GM18858 (cell line): ENCODE measurements around the gene NKAP.
"Not testable (repeated sequence)": the region's sequence is repeated elsewhere in the genome, so short reads cannot be mapped to it uniquely, and the experiment has no call there.

ENCODE experiments used
- ATAC-seq: cut with Tn5 transposase; IDR thresholded peaks from one replicate; pipeline ENCODE4 v1.9.1; 2021; ENCODE audit not compliant: unreplicated experiment

NKAP gene

GRCh38 chrX:119941336-119941735 is 2.2 kb downstream of the NKAP start:
- no peak for ATAC-seq

DNA sequence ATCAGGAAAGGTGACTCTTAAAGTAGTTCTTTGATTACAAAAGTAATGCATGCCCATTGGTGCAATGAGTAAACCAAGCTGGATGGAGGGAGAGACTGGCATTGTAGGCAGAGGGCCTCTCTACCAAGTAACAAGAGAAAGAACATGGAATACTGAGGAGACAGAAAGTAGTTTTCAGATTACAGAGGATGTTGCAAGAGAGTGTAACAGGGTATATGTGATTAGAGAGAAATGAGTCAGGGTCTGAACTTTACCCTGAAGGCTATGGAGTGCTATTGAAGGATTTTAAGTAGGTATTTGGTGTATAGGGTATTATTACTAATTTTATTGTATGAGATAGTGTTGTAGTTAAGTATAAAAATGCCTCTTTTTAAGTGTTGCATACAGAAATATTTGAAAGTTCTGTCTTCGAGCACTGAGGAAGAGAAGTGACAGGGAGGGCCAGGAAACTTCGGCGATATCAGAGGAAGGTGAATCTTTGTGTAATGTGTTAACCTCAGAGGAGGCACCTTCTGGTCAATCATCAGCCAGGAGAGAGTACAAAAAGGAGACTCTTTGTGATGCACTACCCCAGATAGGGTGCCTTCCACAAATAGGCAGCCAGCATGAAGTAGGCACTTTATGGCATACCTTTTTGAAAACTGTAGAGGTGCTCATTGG is 8.2 kb downstream of the NKAP start:
- ATAC-seq: no peak

DNA sequence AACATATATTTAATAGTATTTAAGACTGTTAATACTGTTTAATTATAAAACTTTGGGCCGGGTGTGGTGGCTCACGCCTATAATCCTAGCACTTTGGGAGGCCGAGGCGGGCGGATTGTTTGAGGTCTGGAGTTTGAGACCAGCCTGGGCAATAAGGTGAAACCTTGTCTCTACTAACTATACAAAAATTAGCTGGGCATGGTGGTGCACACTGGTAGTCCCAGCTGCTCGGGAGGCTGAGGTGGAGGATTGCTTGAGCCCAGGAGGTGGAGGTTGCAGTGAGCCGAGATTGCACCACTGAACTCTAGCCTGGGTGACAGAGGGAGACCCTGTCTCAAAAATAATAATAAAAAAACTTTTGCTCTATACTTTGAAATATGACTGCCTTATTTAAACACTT is 21.2 kb downstream of the NKAP start:
- not testable (repeated sequence) for ATAC-seq

GRCh38 chrX:119919835-119920585 is 23.5 kb downstream of the NKAP start:
- no peak for ATAC-seq

DNA sequence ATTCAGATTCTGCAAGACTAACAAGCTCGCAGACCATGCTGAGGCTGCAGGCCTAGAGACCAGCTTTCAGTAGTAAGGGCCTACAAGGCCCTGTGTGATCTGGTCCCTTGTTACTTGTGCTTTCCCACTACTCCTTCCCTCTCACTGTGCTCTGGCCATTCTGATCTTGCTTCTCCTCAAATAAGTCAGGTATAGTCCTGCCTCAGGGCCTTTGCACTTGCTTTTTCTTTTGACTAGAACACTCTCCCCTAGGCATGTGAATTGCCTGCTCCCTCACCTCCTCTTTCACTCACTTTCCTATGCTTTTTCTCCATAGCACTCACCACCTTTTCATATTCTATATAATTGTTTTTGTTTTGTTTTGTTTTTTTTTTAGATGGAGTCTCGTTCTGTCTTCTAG is 25.7 kb downstream of the NKAP start:
- ATAC-seq: no peak

GRCh38 chrX:119916310-119916709 is 27.2 kb downstream of the NKAP start:
- ATAC-seq: no peak

- no peak for ATAC-seq
These were observed 42.6 kb downstream of the NKAP start for GRCh38 chrX:119900976-119901375.

DNA sequence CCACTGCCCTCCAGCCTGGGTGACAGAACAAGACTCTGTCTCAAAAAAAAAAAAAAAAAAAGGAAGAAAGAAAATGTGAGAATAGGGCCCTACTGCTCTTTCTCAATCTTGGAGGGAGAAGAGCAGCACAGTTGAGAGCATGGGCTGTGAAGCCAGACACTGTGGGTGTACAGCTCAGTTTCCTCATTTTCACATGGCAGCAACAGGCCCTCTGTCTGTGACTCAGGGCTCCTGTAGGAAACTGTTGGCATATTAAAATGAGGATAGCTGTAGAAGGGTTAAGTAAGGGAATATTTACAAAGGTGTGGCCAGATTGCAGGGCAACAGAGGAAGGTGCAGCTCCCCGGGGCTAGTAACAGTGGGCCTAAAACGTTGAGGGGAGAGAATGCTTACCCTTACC is 44.4 kb downstream of the NKAP start:
- no peak for ATAC-seq

- ATAC-seq: no peak
These were observed 47.7 kb downstream of the NKAP start, which contains the start of gene AKAP14 for GRCh38 chrX:119895843-119896326. Gene AKAP14 (plus strand): TSS chrX:119895893. CDS start chrX:119903224, 7,331 bp downstream.

GRCh38 chrX:119891961-119892692 is 51.4 kb downstream of the NKAP start:
- ATAC-seq: not testable (repeated sequence)

- ATAC-seq: not testable (repeated sequence)
These were observed 52.9 kb downstream of the NKAP start for GRCh38 chrX:119890626-119891025.

DNA sequence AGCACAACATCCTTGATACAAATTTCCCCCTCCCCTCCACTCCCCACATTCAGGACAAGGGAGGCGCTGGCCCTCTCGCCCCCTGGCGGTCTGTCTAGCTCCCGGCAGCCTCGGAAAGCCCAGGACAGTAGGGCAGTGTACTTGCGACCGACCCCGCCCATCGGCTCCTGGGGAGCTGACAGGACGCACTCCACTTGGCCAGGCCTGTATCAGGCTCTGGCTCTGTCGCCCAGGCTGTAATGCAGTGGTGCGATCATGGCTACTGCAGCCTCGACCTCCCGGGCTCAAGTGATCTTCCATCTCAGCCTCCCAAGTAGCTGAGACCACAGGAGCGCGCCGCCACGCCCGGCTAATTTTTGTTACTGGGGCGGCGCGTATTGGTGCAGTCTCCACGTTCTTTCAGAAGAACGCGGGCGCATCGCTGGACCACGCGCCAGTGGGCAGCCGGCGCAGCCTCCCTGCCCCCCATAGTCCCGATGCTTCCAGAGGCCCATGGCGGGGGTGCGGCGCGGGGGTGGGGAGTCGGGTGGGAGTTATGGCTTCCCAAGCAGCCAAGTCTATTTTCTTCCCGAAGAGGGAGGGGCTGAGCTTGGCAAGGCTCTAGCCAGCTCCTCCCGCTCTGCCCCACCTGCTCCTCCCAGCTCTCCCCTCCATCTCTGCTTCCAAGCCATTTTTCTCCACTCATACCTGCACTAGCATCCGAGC is 55.7 kb downstream of the NKAP start:
- ATAC-seq: no peak

DNA sequence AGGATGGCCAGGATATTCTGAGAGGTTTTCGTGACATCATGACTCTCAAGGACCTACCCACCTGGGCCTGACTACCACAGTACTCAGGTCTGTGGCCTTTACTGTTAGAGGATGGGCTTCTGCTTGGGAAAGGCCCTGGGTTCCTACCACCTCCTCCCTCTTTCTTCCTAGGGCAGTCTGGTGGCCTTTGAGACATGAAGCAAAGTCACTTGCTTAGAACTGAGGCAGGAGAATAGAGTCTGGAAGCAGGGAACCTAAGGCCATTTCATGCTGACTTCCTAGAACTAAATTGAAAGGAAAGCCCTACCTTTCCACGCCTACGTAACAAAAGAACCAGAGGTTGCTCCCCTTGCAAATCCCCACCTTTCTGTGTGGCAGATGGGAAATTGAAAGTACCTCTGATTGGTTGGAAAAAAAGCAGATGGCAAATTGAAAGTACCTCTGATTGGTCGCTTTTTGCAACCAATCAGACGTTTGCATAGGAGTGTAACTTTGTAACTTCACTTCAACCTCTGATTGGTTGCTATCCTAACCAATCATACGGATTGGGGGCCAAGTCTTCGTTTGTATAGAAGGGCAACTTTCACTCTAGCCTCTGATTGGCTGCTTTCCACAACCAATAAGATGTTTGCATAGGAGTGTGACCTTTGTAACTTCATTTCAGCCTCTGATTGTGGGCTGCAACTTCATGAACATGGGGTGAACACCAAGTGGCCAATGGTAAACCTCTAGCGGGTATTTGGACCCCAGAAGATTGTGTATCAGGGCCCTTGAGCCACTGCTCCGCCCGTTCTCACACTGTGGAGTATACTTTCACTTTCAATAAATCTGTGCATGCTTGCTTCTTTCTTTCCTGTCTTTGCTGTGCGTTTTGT is 57.8 kb downstream of the NKAP start:
- ATAC-seq: no peak

- ATAC-seq: peak; percentile 82
These were observed 62.8 kb downstream of the NKAP start for GRCh38 chrX:119880552-119881437.

GRCh38 chrX:119880076-119880475 is 63.5 kb downstream of the NKAP start:
- no peak for ATAC-seq

GRCh38 chrX:119878740-119879139 is 64.8 kb downstream of the NKAP start:
- ATAC-seq: no peak

- peak; percentile 92 for ATAC-seq
These were observed 71.8 kb downstream of the NKAP start, which contains the start of the genes NDUFA1 and RNF113A for GRCh38 chrX:119871599-119872395. Gene NDUFA1 (plus strand): TSS chrX:119871832. CDS start chrX:119871912, 80 bp downstream. Gene RNF113A (minus strand): TSS chrX:119871733. CDS start chrX:119871613, 120 bp downstream.

DNA sequence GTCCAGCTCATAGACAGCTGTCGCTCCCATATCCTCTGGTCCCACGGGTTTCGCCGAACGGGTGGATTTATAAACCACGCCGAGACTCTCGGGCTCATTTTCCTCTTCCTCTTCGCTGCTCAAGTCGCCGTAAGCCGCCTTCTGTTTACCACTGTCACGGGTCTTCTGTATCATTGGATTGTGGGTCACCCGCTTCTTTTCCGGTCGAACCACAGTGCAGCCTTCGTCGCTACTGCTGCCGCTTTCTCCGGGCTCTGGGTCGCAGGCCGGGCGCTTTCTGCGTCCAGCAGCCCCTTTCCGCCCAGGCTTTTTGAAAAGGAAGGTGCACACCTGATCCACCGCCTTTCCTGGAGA is 72.3 kb downstream of the NKAP start:
- peak; percentile 15 for ATAC-seq
